Astrocyte of the cerebellum (primary cell): ENCODE data around the gene B3GAT2.

Experiments
- DNase-seq: peaks from one replicate; pipeline ENCODE4 v3.0.0-alpha.2; 2011; ENCODE audit warnings: low read depth
- H3K4me3 ChIP-seq: 2 replicates; pipeline ENCODE4 v1.5.1; 2011; ENCODE audit warnings: mild to moderate bottlenecking, low read depth, low read length, moderate library complexity
- in situ Hi-C: cut with HindIII; loops from 2 replicates; pipeline ENCODE4 v1.10.0; 2017; ENCODE audit warnings: low sequenced_read_pairs
- TF ChIP-seq, protein P1 (sequence below): IDR thresholded peaks from 2 replicates; pipeline ENCODE4 v1.5.1; 2012; ENCODE audit warnings: low read length, low read depth, moderate library complexity, mild to moderate bottlenecking; ENCODE audit errors: missing control alignments

Gene B3GAT2

DNA sequence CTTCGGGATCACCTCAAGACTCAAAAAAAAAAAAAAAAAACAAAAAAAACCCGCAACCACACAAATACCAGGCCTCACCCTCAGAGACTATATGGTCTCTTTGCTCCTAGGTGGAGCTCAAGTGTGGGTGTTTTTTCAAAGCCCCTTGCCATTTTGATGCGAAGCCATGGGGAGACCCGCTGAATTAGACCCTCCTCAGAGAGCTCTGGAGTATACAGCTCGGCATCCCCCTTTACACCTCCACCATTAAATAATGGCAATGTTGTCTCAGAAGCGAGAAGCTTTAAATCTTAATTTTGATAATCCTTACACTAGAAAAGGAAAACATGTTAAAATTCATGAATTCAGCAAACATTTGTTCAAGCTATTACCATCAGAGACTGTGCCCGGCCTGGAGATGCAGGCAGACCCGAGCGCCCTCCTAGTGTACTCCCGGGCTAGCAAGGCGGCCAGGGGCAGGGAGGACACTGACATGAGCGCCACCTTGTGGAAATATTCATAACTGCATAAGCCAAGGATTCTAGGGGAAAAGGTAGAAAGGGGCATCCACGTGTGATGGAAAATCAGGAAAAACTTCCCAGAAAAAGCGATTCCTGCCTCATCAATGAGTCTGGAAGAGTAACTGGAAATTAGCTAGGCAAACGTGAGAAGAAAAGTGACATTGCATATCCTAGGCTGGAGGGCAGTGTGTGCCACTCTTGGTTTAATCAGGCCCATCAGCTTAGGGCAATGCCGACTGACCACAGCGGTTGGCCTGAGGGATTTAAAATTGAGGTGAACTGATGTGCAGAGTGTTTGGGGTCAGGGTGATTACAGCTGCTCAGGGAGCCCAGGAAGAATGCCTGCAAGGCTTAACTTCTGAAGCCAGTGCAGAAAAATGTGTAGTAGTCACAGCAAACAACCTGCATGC is 72.5 kb downstream of the B3GAT2 start:
- in situ Hi-C loops, result loop anchor here (5.0 kb wide), 1 partner anchor 177 kb away; no protein-coding TSS in a partner anchor
- no peak overlapping the region for H3K4me3 ChIP-seq
- TF ChIP-seq, protein P1, sequence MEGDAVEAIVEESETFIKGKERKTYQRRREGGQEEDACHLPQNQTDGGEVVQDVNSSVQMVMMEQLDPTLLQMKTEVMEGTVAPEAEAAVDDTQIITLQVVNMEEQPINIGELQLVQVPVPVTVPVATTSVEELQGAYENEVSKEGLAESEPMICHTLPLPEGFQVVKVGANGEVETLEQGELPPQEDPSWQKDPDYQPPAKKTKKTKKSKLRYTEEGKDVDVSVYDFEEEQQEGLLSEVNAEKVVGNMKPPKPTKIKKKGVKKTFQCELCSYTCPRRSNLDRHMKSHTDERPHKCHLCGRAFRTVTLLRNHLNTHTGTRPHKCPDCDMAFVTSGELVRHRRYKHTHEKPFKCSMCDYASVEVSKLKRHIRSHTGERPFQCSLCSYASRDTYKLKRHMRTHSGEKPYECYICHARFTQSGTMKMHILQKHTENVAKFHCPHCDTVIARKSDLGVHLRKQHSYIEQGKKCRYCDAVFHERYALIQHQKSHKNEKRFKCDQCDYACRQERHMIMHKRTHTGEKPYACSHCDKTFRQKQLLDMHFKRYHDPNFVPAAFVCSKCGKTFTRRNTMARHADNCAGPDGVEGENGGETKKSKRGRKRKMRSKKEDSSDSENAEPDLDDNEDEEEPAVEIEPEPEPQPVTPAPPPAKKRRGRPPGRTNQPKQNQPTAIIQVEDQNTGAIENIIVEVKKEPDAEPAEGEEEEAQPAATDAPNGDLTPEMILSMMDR, result peak; percentile 89
- DNase-seq, result peak; percentile 9

DNA sequence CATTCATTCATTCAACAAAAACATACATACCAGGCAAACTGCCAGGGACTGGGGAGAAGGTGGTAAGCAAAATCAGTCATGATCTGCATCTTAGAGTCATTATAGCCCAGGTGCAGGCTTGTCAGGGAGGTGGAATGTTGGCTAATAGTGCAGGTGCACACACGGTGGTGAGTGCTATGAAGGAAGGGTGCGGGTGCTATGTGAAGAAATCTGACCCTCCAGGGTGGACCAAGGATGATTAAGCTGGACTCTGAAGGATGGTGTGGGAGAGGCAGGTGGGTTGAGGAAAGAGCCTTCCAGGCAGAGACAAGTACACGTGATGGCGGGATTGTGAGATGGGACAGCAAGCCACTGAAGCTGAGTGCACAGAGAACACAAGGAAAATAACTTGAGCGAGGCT is 77.4 kb downstream of the B3GAT2 start:
- no peak overlapping the region for H3K4me3 ChIP-seq
- in situ Hi-C loops, result no loop called here
- TF ChIP-seq, protein P1, result no peak
- DNase-seq, result no peak

DNA sequence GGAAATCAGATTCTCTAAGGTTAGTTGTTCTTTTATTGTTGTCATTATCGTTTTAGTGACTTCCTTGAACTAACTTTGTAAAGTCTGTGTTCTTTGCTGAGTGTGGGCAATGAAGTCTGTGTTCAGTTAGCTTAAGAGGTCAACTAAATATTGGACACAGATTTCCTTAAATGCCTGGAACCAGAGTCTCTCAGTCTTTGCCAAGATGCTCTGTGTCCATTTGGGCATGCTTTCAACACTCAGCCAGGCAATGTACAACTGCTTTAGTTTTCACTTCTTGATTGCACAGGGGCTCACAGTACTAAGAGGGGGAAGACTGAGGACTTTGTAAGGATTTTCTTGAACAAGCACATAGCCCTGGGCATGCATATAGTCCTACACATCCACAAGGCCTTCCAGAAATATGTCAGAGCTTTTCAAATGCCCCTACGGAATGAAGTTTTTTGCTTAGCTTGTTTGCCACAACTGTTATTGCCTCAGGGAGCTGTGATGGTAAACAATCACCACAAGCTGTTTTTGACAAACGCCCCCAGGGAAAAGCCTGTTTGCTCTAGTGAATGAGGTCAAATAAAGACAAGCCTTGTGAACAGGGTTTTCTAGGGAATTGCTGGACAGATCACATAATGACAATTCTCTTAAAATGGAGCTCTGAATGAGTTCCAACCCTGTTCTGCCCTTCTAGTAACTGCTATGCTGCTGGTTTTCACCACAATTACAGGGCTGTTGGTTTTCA is 82.5 kb downstream of the B3GAT2 start:
- no peak for DNase-seq
- in situ Hi-C loops, result no loop called here
- no peak overlapping the region for H3K4me3 ChIP-seq
- TF ChIP-seq, protein P1, result no peak

DNA sequence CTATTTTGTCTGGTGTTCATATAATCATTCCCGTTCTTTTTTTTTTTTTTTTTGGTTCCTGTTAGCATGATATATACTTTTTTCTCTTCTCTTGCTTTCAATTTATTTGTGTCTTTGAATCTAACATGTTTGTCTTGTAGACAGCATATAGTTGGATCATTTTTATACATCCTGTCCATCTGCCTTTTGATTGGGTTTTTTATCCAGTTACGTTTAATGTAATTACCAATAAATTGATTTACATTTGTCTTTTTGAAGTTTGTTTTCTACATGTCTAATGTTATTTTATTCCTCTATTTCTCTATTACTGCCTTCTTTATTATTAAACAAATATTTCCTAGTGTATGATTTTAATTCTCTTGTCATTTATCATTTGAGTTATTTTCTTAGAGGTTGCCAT is 84.4 kb downstream of the B3GAT2 start:
- no peak overlapping the region for H3K4me3 ChIP-seq
- in situ Hi-C loops, result no loop called here
- no peak for DNase-seq
- TF ChIP-seq, protein P1, result no peak

DNA sequence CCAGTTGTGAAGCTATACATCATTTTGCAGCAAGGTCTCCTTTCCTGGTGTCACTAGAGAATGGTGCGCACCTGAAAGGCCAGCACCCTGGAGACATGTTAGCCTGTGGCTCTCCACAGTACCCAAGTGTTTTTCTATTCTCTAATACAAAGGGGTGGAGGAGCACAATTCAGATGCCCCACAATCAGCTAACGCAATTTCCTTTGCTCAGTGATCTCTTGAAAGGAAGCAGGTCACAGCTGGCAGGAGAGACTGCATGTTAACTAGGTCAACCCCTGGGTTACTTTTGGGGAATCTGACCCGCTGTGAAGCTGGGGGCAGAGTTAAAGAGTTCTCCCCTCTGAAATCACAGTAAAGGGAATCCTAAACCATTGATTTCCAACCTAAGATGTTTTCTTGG is 92.5 kb downstream of the B3GAT2 start:
- in situ Hi-C loops, result no loop called here
- TF ChIP-seq, protein P1, result no peak
- DNase-seq, result no peak
- H3K4me3 ChIP-seq, result no peak overlapping the region

DNA sequence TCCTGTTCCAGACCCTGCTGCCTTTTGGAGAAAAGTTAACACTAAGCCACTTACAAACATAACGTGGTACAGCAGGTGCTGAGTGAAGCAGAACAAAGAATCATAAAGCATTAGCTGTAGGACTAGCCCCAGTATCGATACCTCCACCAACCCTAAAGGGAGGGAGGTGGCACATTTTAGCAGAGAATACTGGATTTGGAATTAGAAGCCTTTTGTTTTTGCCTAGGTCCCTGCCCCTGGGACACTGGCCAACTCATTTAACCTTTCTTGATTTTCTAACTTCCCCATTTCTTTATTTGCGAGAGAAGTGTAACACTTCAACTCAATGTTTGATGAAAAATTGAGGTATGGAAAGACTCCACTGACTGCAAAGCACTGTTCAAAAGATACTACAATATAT is 93.5 kb downstream of the B3GAT2 start:
- in situ Hi-C loops, result no loop called here
- TF ChIP-seq, protein P1, result no peak
- no peak for DNase-seq
- no peak overlapping the region for H3K4me3 ChIP-seq
